ENCODE results near the gene ZSWIM6. TPM values are rescaled to one million over a fixed set of nuclear protein-coding genes. Genes with fewer than 3 reads are reported as not detected.
"Not testable (repeated sequence)": the region's sequence is repeated elsewhere in the genome, so short reads cannot be mapped to it uniquely, and the experiment has no call there.

The ZSWIM6 gene
- total and polyA plus RNA-seq, 4 donors, result 5.9 to 21.6 (median 13.3) TPM

- Histone ChIP-seq H3K4me3 (no peak overlapping the region), H3K4me1 (ENCODE audit: control insufficient read depth in 5 of 5, insufficient read depth in 5 of 5, low read length in 5 of 5) (peaks cover 0 to 9% (median 0%) of the 10 kb centered on the region in 5 donors), H3K27ac (ENCODE audit: low read depth in 1 of 2, low read length in 1 of 2) (no peak overlapping the region), H3K27me3 (ENCODE audit: control insufficient read depth in 3 of 3, insufficient read depth in 3 of 3, low read length in 2 of 3) (no peaks in the 10 kb centered on the region), H3K9me3 (ENCODE audit: control insufficient read depth in 4 of 4, insufficient read depth in 3 of 4, low read length in 3 of 4) (no peaks in the 10 kb centered on the region), H3K36me3 (ENCODE audit: control insufficient read depth in 4 of 4, insufficient read depth in 4 of 4, low read length in 4 of 4) (peaks cover 0 to 3% (median 0%) of the 10 kb centered on the region in 4 donors), H3K9ac (ENCODE audit: insufficient read depth in 1 of 2, low read length in 2 of 2) (no peak overlapping the region)
- TF ChIP-seq, protein P1, sequence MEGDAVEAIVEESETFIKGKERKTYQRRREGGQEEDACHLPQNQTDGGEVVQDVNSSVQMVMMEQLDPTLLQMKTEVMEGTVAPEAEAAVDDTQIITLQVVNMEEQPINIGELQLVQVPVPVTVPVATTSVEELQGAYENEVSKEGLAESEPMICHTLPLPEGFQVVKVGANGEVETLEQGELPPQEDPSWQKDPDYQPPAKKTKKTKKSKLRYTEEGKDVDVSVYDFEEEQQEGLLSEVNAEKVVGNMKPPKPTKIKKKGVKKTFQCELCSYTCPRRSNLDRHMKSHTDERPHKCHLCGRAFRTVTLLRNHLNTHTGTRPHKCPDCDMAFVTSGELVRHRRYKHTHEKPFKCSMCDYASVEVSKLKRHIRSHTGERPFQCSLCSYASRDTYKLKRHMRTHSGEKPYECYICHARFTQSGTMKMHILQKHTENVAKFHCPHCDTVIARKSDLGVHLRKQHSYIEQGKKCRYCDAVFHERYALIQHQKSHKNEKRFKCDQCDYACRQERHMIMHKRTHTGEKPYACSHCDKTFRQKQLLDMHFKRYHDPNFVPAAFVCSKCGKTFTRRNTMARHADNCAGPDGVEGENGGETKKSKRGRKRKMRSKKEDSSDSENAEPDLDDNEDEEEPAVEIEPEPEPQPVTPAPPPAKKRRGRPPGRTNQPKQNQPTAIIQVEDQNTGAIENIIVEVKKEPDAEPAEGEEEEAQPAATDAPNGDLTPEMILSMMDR (IDR thresholded peaks at IDR 0.05; ENCODE audit: control extremely low read depth, extremely low read depth), result no peak
- 82 to 94% methylated on average over 1 of the region's 1 CpG for WGBS, 2 donors
- ATAC-seq (ENCODE audit: insufficient read depth, low FRiP score), result no peak
- DNase-seq, result no peak
Observed at GRCh38 chr5:61417851-61418250, 85.8 kb downstream of the ZSWIM6 start.

DNA sequence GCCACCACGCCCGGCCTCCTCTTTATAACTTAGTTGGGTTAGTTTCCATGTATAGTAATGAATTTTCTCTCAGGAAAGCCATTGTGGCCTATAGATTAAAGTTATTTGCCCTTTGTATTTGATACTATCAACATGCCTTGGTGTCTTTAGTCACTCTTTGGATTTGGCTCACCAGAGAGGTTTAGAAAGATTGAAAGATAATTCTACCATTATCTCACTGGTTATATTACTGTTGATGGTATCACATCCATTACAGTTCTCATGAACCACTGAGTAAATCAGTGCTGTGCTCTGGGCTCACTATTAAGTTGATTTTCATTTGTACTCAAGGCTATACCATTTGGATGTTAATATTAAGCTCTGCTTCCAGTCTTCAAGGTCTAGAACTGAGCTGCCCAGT, 87.0 kb downstream of the ZSWIM6 start:
- Histone ChIP-seq H3K9ac (ENCODE audit: insufficient read depth in 1 of 2, low read length in 2 of 2) (no peak overlapping the region), H3K4me1 (ENCODE audit: control insufficient read depth in 5 of 5, insufficient read depth in 5 of 5, low read length in 5 of 5) (peaks cover 0 to 13% (median 3%) of the 10 kb centered on the region in 5 donors), H3K36me3 (ENCODE audit: control insufficient read depth in 4 of 4, insufficient read depth in 4 of 4, low read length in 4 of 4) (peaks cover 0 to 3% (median 0%) of the 10 kb centered on the region in 4 donors), H3K27me3 (ENCODE audit: control insufficient read depth in 3 of 3, insufficient read depth in 3 of 3, low read length in 2 of 3) (no peaks in the 10 kb centered on the region), H3K27ac (ENCODE audit: low read depth in 1 of 2, low read length in 1 of 2) (no peak overlapping the region), H3K4me3 (no peak overlapping the region), H3K9me3 (ENCODE audit: control insufficient read depth in 4 of 4, insufficient read depth in 3 of 4, low read length in 3 of 4) (no peaks in the 10 kb centered on the region)
- WGBS, 2 donors, result 97 to 100% methylated on average over 2 of the region's 2 CpGs
- DNase-seq, result no peak
- TF ChIP-seq, protein P1 (IDR thresholded peaks at IDR 0.05; ENCODE audit: control extremely low read depth, extremely low read depth), result no peak
- ATAC-seq (ENCODE audit: insufficient read depth, low FRiP score), result no peak

DNA sequence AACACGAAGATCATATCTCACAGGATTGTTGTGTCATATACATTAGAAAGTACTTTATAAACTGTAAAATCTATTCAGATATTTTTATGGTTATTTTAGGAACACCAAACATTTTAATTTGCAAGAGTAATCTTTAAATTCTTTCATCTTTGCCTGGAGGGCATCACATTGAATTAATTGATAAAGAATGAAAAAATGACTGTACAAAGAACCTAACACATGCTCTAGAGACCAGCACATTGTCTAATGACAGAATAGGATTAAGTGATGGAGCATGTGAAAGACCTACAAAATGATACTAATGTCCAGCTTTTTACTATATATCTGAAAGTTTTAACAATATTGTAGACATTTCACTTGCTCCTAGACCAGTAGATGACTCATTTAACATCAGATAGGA, 88.0 kb downstream of the ZSWIM6 start:
- H3K27ac ChIP-seq (ENCODE audit: low read depth in 1 of 2, low read length in 1 of 2), result no peak overlapping the region
- DNase-seq (no peak), ATAC-seq (ENCODE audit: insufficient read depth, low FRiP score) (no peak)
- WGBS, 2 donors, result 86 to 98% methylated on average over 1 of the region's 1 CpG
- H3K9ac ChIP-seq (ENCODE audit: insufficient read depth in 1 of 2, low read length in 2 of 2), result no peak overlapping the region
- no peak overlapping the region for H3K4me3 ChIP-seq
- no peaks in the 10 kb centered on the region for H3K9me3 ChIP-seq (ENCODE audit: control insufficient read depth in 4 of 4, insufficient read depth in 3 of 4, low read length in 3 of 4)
- peaks cover 0 to 3% (median 0%) of the 10 kb centered on the region in 4 donors for H3K36me3 ChIP-seq (ENCODE audit: control insufficient read depth in 4 of 4, insufficient read depth in 4 of 4, low read length in 4 of 4)
- H3K27me3 ChIP-seq (ENCODE audit: control insufficient read depth in 3 of 3, insufficient read depth in 3 of 3, low read length in 2 of 3), result no peaks in the 10 kb centered on the region
- peaks cover 3 to 16% (median 4%) of the 10 kb centered on the region in 5 donors for H3K4me1 ChIP-seq (ENCODE audit: control insufficient read depth in 5 of 5, insufficient read depth in 5 of 5, low read length in 5 of 5)
- TF ChIP-seq, protein P1 (IDR thresholded peaks at IDR 0.05; ENCODE audit: control extremely low read depth, extremely low read depth), result no peak

GRCh38 chr5:61421262-61421661, 89.2 kb downstream of the ZSWIM6 start:
- not testable (repeated sequence) for H3K27me3 ChIP-seq (ENCODE audit: control insufficient read depth in 3 of 3, insufficient read depth in 3 of 3, low read length in 2 of 3); H3K27ac ChIP-seq (ENCODE audit: low read depth in 1 of 2, low read length in 1 of 2); DNase-seq; H3K9ac ChIP-seq (ENCODE audit: insufficient read depth in 1 of 2, low read length in 2 of 2); ATAC-seq (ENCODE audit: insufficient read depth, low FRiP score); H3K9me3 ChIP-seq (ENCODE audit: control insufficient read depth in 4 of 4, insufficient read depth in 3 of 4, low read length in 3 of 4); H3K36me3 ChIP-seq (ENCODE audit: control insufficient read depth in 4 of 4, insufficient read depth in 4 of 4, low read length in 4 of 4); H3K4me3 ChIP-seq
- peaks cover 3 to 18% (median 4%) of the 10 kb centered on the region in 5 donors for H3K4me1 ChIP-seq (ENCODE audit: control insufficient read depth in 5 of 5, insufficient read depth in 5 of 5, low read length in 5 of 5)

Measured in lung (tissue), 12 donors.